Measurements from ENCODE around the gene MED31. TPM values are rescaled to one million over a fixed set of nuclear protein-coding genes. Genes with fewer than 3 reads are reported as not detected.
"Not testable (repeated sequence)": the region's sequence is repeated elsewhere in the genome, so short reads cannot be mapped to it uniquely, and the experiment has no call there.

The MED31 gene
- total and polyA plus RNA-seq, 3 donors from 2014 or later = 14.9 to 31.3 (median 19.3) TPM

DNA sequence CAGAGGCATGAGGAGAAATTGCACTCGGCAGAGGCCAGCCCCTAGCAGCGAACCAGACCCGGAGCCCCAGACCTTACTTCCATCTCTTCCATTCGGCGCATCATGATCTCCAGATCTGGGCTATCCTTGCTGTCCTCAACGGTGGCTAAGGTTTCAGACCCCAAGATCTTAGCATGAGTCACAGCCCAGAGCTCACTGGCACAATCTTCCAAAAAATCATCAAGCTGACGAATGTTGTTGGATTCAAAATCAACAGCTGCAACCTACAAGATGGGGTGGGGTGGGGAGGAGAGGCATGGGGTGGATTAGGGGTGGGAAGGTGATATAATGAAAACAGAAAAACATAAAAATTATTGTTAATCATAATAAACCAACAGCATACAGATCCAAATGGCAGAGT lies 55.3 kb downstream of the MED31 start:
- Histone ChIP-seq H3K27ac (no peak overlapping the region), H3K36me3 (ENCODE audit: low read depth, missing control alignments) (no peaks in the 10 kb centered on the region), H3K4me1 (no peaks in the 10 kb centered on the region), H3K27me3 (no peaks in the 10 kb centered on the region), H3K4me3 (no peak overlapping the region), H3K9me3 (no peaks in the 10 kb centered on the region)
- TF ChIP-seq CTCF (IDR thresholded peaks at IDR 0.05) = no peak
- no peak for TF ChIP-seq POLR2A (IDR thresholded peaks at IDR 0.05)
- no peak for DNase-seq
- 89 to 91% methylated on average over 7 of the region's 7 CpGs for WGBS, 2 donors
- intact Hi-C loops (cut with DNase I; ENCODE audit: low total_unique reads) = no loop called here

- 91 to 95% methylated on average over 9 to 14 of the region's 14 CpGs for WGBS, 2 donors
- H3K36me3 ChIP-seq (ENCODE audit: low read depth, missing control alignments); H3K9me3 ChIP-seq; DNase-seq; H3K27ac ChIP-seq; H3K4me3 ChIP-seq; intact Hi-C loops (cut with DNase I; ENCODE audit: low total_unique reads); H3K4me1 ChIP-seq; H3K27me3 ChIP-seq: not testable (repeated sequence)
Measured at GRCh38 chr17:6593371-6593770, 58.0 kb downstream of the MED31 start.

Small RNA genes within 50 kb of the gene (microRNA-seq; reads per million reads assigned to microRNA genes)
- gene MIR4520-1 (ENCODE audit: borderline number of aligned reads in 2 of 2, borderline replicate concordance in 1 of 2) (0 reads per million in 2 donors), gene MIR4520-2 (ENCODE audit: borderline number of aligned reads in 2 of 2, borderline replicate concordance in 1 of 2) (0 reads per million in 2 donors)

Small RNA genes within 50 kb of the gene (small RNA-seq; reads per million reads assigned to genes)
- 0 reads per million in 2 donors for gene MIR4520-1
- 1.2 to 2.0 reads per million in 2 donors for gene RNA5SP435

Other genes starting within 250 kb of the MED31 start
- 1 to 10 TPM in 1 of 2 donors, under 1 TPM in 1; 0.37 to 1.0 TPM for gene AIPL1, start 216.5 kb downstream of the MED31 start, total RNA-seq
- gene AIPL1, start 216.5 kb downstream of the MED31 start, polyA plus RNA-seq (ENCODE audit: insufficient read depth, low read depth, low replicate concordance) = 0.49 TPM
- 1 to 10 TPM; 1.3 to 1.8 TPM for gene PIMREG, start 207.2 kb downstream of the MED31 start, total RNA-seq
- 0.73 TPM for gene PIMREG, start 207.2 kb downstream of the MED31 start, polyA plus RNA-seq (ENCODE audit: insufficient read depth, low read depth, low replicate concordance)
- 1 to 10 TPM; 6.7 to 7.3 TPM for gene PITPNM3, start 95.0 kb downstream of the MED31 start, total RNA-seq
- 6.3 TPM for gene PITPNM3, start 95.0 kb downstream of the MED31 start, polyA plus RNA-seq (ENCODE audit: insufficient read depth, low read depth, low replicate concordance)
- gene KIAA0753, start 10.9 kb downstream of the MED31 start, total RNA-seq = 10 to 100 TPM; 43.9 to 59.8 TPM
- gene KIAA0753, start 10.9 kb downstream of the MED31 start, polyA plus RNA-seq (ENCODE audit: insufficient read depth, low read depth, low replicate concordance) = 44.7 TPM
- gene TXNDC17, start 10.5 kb downstream of the MED31 start, total RNA-seq = 100 to 1,000 TPM; 119 TPM
- 101 TPM for gene TXNDC17, start 10.5 kb downstream of the MED31 start, polyA plus RNA-seq (ENCODE audit: insufficient read depth, low read depth, low replicate concordance)
- 10 to 100 TPM in 1 of 2 donors, 1 to 10 TPM in 1; 6.9 to 10.3 TPM for gene C17orf100, start 157 bp upstream of the MED31 start, total RNA-seq
- gene C17orf100, start 157 bp upstream of the MED31 start, polyA plus RNA-seq (ENCODE audit: insufficient read depth, low read depth, low replicate concordance) = 12.4 TPM
- 1 to 10 TPM; 3.1 to 3.3 TPM for gene SLC13A5, start 61.8 kb upstream of the MED31 start, total RNA-seq
- 13.0 TPM for gene SLC13A5, start 61.8 kb upstream of the MED31 start, polyA plus RNA-seq (ENCODE audit: insufficient read depth, low read depth, low replicate concordance)
- gene XAF1, start 104.4 kb upstream of the MED31 start, total RNA-seq = 10 to 100 TPM; 26.8 to 39.6 TPM
- gene XAF1, start 104.4 kb upstream of the MED31 start, polyA plus RNA-seq (ENCODE audit: insufficient read depth, low read depth, low replicate concordance) = 10.4 TPM
- 10 to 100 TPM; 19.9 to 46.9 TPM for gene FBXO39, start 124.6 kb upstream of the MED31 start, total RNA-seq
- 62.0 TPM for gene FBXO39, start 124.6 kb upstream of the MED31 start, polyA plus RNA-seq (ENCODE audit: insufficient read depth, low read depth, low replicate concordance)
- gene TEKT1, start 180.1 kb upstream of the MED31 start, total RNA-seq = 10 to 100 TPM in 1 of 2 donors, 1 to 10 TPM in 1; 7.0 to 15.6 TPM
- gene TEKT1, start 180.1 kb upstream of the MED31 start, polyA plus RNA-seq (ENCODE audit: insufficient read depth, low read depth, low replicate concordance) = 61.3 TPM

Measured in testis (tissue), 3 donors.